Neutrophil (primary cell): ENCODE data around the gene SPATA4.

Source experiments
- H3K27ac ChIP-seq: fragments of 200-600 bp; sonication (generic); 2 replicates; pipeline ENCODE4 v1.5.1; 2016; ENCODE audit warnings: mild to moderate bottlenecking, moderate library complexity
- H3K27me3 ChIP-seq: fragments of 200-600 bp; sonication (generic); 2 replicates; pipeline ENCODE4 v1.6.0; 2016; ENCODE audit warnings: mild to moderate bottlenecking
- H3K36me3 ChIP-seq: fragments of 200-600 bp; sonication (generic); 2 replicates; pipeline ENCODE4 v1.5.1; 2017
- H3K4me1 ChIP-seq, 2 experiments: fragments of 200-600 bp in 1 of 2; sonication (generic) in 1 of 2; 1 replicate in 1 of 2; 2 replicates in 1 of 2; pipeline versions ENCODE4 v1.5.1 to v1.6.1; 2013 to 2016; ENCODE audit warnings: low read depth in 1 of 2, low read length in 1 of 2, mild to moderate bottlenecking in 1 of 2, moderate library complexity in 1 of 2; ENCODE audit not compliant: control insufficient read depth in 1 of 2, insufficient read depth in 1 of 2
- H3K4me3 ChIP-seq, 2 experiments: fragments of 200-600 bp in 1 of 2; sonication (generic) in 1 of 2; 1 replicate in 1 of 2; 2 replicates in 1 of 2; pipeline ENCODE4 v1.5.1; 2013 to 2016; ENCODE audit warnings: low read depth in 1 of 2, low read length in 1 of 2, mild to moderate bottlenecking in 1 of 2, moderate library complexity in 1 of 2
- H3K9me3 ChIP-seq: fragments of 200-600 bp; sonication (generic); 2 replicates; pipeline ENCODE4 v1.5.1; 2016
- CTCF ChIP-seq: fragments of 200-600 bp; sonication (generic); IDR thresholded peaks from 2 replicates; pipeline ENCODE4 v1.5.1; 2016; ENCODE audit warnings: antibody characterized with exemption

Gene SPATA4

GRCh38 chr4:176185051-176185450, 10.3 kb downstream of the SPATA4 start:
- Histone ChIP-seq H3K4me1 (peaks cover 5 to 17% of the 10 kb centered on the region in 2 experiments), H3K27ac (no peak overlapping the region), H3K36me3 (no peaks in the 10 kb centered on the region), H3K27me3 (no peaks in the 10 kb centered on the region), H3K4me3 (no peak overlapping the region), H3K9me3 (no peaks in the 10 kb centered on the region)
- TF ChIP-seq CTCF, result no peak

- no peak overlapping the region for H3K4me3 ChIP-seq
- H3K9me3 ChIP-seq, result no peaks in the 10 kb centered on the region
- H3K27ac ChIP-seq, result no peak overlapping the region
- H3K4me1 ChIP-seq, result no peaks in the 10 kb centered on the region
- H3K27me3 ChIP-seq, result no peaks in the 10 kb centered on the region
- H3K36me3 ChIP-seq, result no peaks in the 10 kb centered on the region
- TF ChIP-seq CTCF, result no peak
Measured at GRCh38 chr4:176163041-176163440, 32.3 kb downstream of the SPATA4 start.

GRCh38 chr4:176156656-176157055, 38.7 kb downstream of the SPATA4 start:
- Histone ChIP-seq H3K27me3 (no peaks in the 10 kb centered on the region), H3K27ac (no peak overlapping the region), H3K4me3 (no peak overlapping the region), H3K36me3 (no peaks in the 10 kb centered on the region), H3K9me3 (no peaks in the 10 kb centered on the region), H3K4me1 (no peaks in the 10 kb centered on the region)
- TF ChIP-seq CTCF, result no peak

- TF ChIP-seq CTCF, result no peak
- no peak overlapping the region for H3K4me3 ChIP-seq
Measured at GRCh38 chr4:176153124-176153523, 42.3 kb downstream of the SPATA4 start.

GRCh38 chr4:176150704-176151103, 44.7 kb downstream of the SPATA4 start:
- no peak overlapping the region for H3K4me3 ChIP-seq
- no peaks in the 10 kb centered on the region for H3K4me1 ChIP-seq
- TF ChIP-seq CTCF, result no peak
- H3K9me3 ChIP-seq, result no peaks in the 10 kb centered on the region
- H3K36me3 ChIP-seq, result no peaks in the 10 kb centered on the region
- no peaks in the 10 kb centered on the region for H3K27me3 ChIP-seq
- no peak overlapping the region for H3K27ac ChIP-seq

More at GRCh38 chr4:176153124-176153523, 42.3 kb downstream of the SPATA4 start:
- H3K27me3 ChIP-seq, result no peaks in the 10 kb centered on the region
- H3K9me3 ChIP-seq, result no peaks in the 10 kb centered on the region
- no peaks in the 10 kb centered on the region for H3K36me3 ChIP-seq
- H3K27ac ChIP-seq, result no peak overlapping the region
- H3K4me1 ChIP-seq, result no peaks in the 10 kb centered on the region

- no peak overlapping the region for H3K27ac ChIP-seq
- no peak for TF ChIP-seq CTCF
Measured at GRCh38 chr4:176150356-176150682, 45.1 kb downstream of the SPATA4 start.

More at GRCh38 chr4:176150356-176150682, 45.1 kb downstream of the SPATA4 start:
- H3K27me3 ChIP-seq, result no peaks in the 10 kb centered on the region
- H3K36me3 ChIP-seq, result no peaks in the 10 kb centered on the region
- H3K4me1 ChIP-seq, result no peaks in the 10 kb centered on the region
- H3K4me3 ChIP-seq, result no peak overlapping the region
- H3K9me3 ChIP-seq, result no peaks in the 10 kb centered on the region
